ENCODE data around the gene PPP1R15B. TPM values are rescaled to one million over a fixed set of nuclear protein-coding genes. Genes with fewer than 3 reads are reported as not detected.

PPP1R15B gene
- total RNA-seq, 2 experiments from 2014 or later, result 171 to 179 TPM

DNA sequence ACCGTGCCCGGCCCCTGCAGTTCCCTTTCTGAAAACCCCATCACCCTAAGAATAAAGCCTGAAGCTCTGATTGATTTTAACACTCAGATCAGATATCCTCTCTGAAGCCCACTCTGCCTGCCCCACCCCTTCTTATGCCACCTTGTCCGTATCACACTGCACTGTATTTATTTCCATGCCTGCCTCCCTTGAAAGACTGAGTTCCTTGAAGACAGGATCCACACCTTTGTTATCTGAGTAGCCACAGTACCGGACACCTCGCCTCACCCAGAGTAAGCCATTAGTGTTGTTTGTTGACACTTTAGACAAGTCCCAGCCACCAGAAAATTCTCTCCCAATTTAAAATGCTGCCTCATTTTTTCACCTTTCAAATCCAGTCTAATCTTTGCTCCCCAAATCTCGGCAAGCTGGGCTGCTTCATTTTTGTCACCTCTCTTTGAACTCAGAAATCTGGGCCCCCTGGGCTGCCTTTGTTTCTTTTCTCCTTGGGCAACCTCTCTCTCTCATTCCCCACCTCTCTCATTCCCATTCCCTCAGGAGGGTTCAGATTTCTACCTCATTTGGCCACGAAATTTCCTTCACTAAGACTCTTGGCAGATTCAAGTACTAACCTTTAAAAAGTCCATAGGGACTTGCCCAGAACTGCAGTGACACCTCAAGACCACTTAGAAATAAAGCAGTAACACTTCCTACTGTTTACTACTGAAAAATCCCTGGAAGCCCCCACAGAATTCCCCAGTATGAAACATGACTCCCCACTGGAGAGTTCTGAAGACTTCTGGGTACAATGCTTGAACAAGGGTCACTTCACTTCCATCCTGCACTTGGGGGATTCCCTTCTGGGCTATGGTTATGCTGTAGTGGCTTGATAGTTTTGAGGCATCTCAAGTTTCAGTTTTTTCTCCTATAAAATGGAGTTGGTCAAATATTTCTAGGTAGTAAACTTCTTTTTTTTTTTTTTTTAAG, 8.7 kb upstream of the PPP1R15B start:
- Mint-ChIP-seq H3K27ac (no peak overlapping the region), H3K27me3 (no peaks in the 10 kb centered on the region), H3K4me3 (no peak overlapping the region), H3K9me3 (no peaks in the 10 kb centered on the region), H3K4me1 (ENCODE audit: low read depth) (peaks cover 6% of the 10 kb centered on the region), H3K36me3 (ENCODE audit: low read depth) (peaks cover 26% of the 10 kb centered on the region)
- Histone ChIP-seq H3K36me3 (ENCODE audit: insufficient read depth, low read length) (peaks cover 22% of the 10 kb centered on the region), H3K4me3 (ENCODE audit: low read length) (no peak overlapping the region), H3K9me3 (ENCODE audit: control insufficient read depth in 1 of 2, insufficient read depth in 1 of 2, low read length in 2 of 2) (no peaks in the 10 kb centered on the region), H3K27ac (ENCODE audit: low read depth in 1 of 2, low read length in 2 of 2) (no peak overlapping the region), H3K27me3 (ENCODE audit: control insufficient read depth in 1 of 2, insufficient read depth in 2 of 2, low read length in 2 of 2) (no peaks in the 10 kb centered on the region), H3K4me1 (ENCODE audit: insufficient read depth, low read length) (no peaks in the 10 kb centered on the region)
- CTCF ChIA-PET, result no interaction called here
- TF ChIP-seq, protein P1, sequence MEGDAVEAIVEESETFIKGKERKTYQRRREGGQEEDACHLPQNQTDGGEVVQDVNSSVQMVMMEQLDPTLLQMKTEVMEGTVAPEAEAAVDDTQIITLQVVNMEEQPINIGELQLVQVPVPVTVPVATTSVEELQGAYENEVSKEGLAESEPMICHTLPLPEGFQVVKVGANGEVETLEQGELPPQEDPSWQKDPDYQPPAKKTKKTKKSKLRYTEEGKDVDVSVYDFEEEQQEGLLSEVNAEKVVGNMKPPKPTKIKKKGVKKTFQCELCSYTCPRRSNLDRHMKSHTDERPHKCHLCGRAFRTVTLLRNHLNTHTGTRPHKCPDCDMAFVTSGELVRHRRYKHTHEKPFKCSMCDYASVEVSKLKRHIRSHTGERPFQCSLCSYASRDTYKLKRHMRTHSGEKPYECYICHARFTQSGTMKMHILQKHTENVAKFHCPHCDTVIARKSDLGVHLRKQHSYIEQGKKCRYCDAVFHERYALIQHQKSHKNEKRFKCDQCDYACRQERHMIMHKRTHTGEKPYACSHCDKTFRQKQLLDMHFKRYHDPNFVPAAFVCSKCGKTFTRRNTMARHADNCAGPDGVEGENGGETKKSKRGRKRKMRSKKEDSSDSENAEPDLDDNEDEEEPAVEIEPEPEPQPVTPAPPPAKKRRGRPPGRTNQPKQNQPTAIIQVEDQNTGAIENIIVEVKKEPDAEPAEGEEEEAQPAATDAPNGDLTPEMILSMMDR (IDR thresholded peaks at IDR 0.05), result no peak
- ATAC-seq (ENCODE audit: poor library complexity) (no peak), DNase-seq (peak in 2 of 14 experiments; percentile 12 to 38)
- POLR2A ChIA-PET, result no interaction called here
- intact Hi-C loops (cut with DNase I, micrococcal nuclease), result no loop called here

DNA sequence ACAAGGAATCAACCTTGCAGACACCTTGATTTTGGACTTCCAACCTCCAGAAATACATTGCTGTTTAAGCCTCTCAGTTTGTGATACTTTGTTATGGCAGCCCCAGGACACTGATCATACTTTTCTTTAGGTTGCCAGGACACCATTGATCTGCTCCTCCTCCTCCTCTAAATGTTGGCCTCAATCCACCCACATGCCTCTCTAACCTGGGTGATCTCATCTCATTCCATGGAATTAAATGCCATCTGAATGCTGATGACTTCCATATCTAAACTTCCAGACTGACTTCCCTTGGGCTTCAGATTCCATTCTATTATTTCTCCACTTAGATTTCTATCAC, 7.4 kb upstream of the PPP1R15B start:
- no peak overlapping the region for H3K27ac Mint-ChIP-seq
- intact Hi-C loops (cut with DNase I, micrococcal nuclease), result no loop called here

DNA sequence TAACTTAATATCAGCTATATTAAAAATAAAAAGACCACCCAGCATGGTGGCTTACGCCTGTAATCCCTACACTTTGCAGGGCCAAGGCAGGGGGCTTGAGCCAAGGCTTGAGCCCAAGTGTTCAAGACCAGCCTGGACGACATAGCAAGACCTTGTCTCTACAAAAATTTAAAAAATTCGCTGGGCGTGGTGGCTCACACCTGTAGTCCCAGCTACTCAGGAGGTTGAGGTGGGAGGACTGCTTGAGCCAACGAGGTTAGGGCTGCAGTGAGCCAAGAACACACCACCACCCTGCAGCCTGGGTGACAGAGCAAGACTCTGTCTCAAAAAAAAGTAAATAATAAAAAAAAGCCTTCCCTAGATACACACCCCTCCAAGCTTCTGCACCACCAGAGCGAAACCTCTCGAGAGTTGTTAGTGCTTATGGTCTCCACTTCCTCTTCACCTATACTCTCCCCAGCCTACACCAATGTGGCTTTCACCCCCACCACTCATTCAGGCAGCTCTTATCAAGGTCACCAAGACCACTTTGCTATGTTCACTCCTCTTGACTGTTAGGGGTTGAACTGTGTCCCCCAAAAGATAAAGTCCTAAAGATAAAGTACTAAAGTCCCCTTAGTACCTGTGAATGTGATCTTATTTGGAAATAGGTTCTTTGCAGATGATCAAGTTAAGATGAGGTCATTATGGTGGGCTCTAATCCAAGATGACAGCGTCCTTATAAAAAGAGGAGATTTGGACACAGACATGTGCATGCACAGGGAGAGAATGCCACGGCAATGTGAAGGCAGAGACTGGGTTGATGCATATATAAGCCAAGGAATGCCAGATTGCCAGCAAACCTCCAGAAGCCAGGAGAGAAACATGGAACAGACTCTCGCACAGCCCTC, 6.8 kb upstream of the PPP1R15B start:
- Mint-ChIP-seq H3K4me1 (ENCODE audit: low read depth) (peaks cover 6% of the 10 kb centered on the region), H3K36me3 (ENCODE audit: low read depth) (peaks cover 9% of the 10 kb centered on the region), H3K27me3 (no peaks in the 10 kb centered on the region), H3K4me3 (no peak overlapping the region), H3K9me3 (no peaks in the 10 kb centered on the region), H3K27ac (no peak overlapping the region)
- CTCF ChIA-PET, result interaction anchor here (1.4 to 2.2 kb wide), 3 partner anchors 13 to 85 kb away, joined by 4 to 7 read pairs (median 4); no protein-coding TSS in a partner anchor
- TF ChIP-seq, protein P1 (IDR thresholded peaks at IDR 0.05), result no peak
- Histone ChIP-seq H3K36me3 (ENCODE audit: insufficient read depth, low read length) (peaks cover 4% of the 10 kb centered on the region), H3K4me3 (ENCODE audit: low read length) (no peak overlapping the region), H3K27ac (ENCODE audit: low read depth in 1 of 2, low read length in 2 of 2) (no peak overlapping the region), H3K27me3 (ENCODE audit: control insufficient read depth in 1 of 2, insufficient read depth in 2 of 2, low read length in 2 of 2) (no peaks in the 10 kb centered on the region), H3K9me3 (ENCODE audit: control insufficient read depth in 1 of 2, insufficient read depth in 1 of 2, low read length in 2 of 2) (no peaks in the 10 kb centered on the region), H3K4me1 (ENCODE audit: insufficient read depth, low read length) (no peaks in the 10 kb centered on the region)
- no peak for DNase-seq
- intact Hi-C loops (cut with DNase I, micrococcal nuclease), result no loop called here
- POLR2A ChIA-PET, result interaction anchor here (0.5 kb wide), 1 partner anchor 667 kb away, joined by 5 read pairs; no protein-coding TSS in a partner anchor
- no peak for ATAC-seq (ENCODE audit: poor library complexity)

More for the DNA sequence above, 7.4 kb upstream of the PPP1R15B start:
- Histone ChIP-seq H3K27ac (ENCODE audit: low read depth in 1 of 2, low read length in 2 of 2) (no peak overlapping the region), H3K27me3 (ENCODE audit: control insufficient read depth in 1 of 2, insufficient read depth in 2 of 2, low read length in 2 of 2) (no peaks in the 10 kb centered on the region), H3K9me3 (ENCODE audit: control insufficient read depth in 1 of 2, insufficient read depth in 1 of 2, low read length in 2 of 2) (no peaks in the 10 kb centered on the region), H3K4me1 (ENCODE audit: insufficient read depth, low read length) (no peaks in the 10 kb centered on the region), H3K4me3 (ENCODE audit: low read length) (no peak overlapping the region), H3K36me3 (ENCODE audit: insufficient read depth, low read length) (peaks cover 10% of the 10 kb centered on the region)
- peaks cover 6% of the 10 kb centered on the region for H3K4me1 Mint-ChIP-seq (ENCODE audit: low read depth)
- DNase-seq (no peak), ATAC-seq (ENCODE audit: poor library complexity) (no peak)
- ChIA-PET POLR2A (interaction anchor here (0.5 kb wide), 1 partner anchor 666 kb away, joined by 5 read pairs; no protein-coding TSS in a partner anchor), CTCF (no interaction called here)
- no peaks in the 10 kb centered on the region for H3K27me3 Mint-ChIP-seq
- no peaks in the 10 kb centered on the region for H3K9me3 Mint-ChIP-seq
- no peak overlapping the region for H3K4me3 Mint-ChIP-seq
- peaks cover 15% of the 10 kb centered on the region for H3K36me3 Mint-ChIP-seq (ENCODE audit: low read depth)
- TF ChIP-seq, protein P1 (IDR thresholded peaks at IDR 0.05), result no peak

Measured in CD4-positive, alpha-beta T cell (primary cell).